NAMALWA (cell line): ENCODE measurements around the gene ICE1.
"Not testable (repeated sequence)": the region's sequence is repeated elsewhere in the genome, so short reads cannot be mapped to it uniquely, and the experiment has no call there.

Experiments
- DNase-seq: peaks from one replicate; pipeline ENCODE4 v3.0.0-alpha.2; 2015; ENCODE audit warnings: low spot score

ICE1 gene, protein sequence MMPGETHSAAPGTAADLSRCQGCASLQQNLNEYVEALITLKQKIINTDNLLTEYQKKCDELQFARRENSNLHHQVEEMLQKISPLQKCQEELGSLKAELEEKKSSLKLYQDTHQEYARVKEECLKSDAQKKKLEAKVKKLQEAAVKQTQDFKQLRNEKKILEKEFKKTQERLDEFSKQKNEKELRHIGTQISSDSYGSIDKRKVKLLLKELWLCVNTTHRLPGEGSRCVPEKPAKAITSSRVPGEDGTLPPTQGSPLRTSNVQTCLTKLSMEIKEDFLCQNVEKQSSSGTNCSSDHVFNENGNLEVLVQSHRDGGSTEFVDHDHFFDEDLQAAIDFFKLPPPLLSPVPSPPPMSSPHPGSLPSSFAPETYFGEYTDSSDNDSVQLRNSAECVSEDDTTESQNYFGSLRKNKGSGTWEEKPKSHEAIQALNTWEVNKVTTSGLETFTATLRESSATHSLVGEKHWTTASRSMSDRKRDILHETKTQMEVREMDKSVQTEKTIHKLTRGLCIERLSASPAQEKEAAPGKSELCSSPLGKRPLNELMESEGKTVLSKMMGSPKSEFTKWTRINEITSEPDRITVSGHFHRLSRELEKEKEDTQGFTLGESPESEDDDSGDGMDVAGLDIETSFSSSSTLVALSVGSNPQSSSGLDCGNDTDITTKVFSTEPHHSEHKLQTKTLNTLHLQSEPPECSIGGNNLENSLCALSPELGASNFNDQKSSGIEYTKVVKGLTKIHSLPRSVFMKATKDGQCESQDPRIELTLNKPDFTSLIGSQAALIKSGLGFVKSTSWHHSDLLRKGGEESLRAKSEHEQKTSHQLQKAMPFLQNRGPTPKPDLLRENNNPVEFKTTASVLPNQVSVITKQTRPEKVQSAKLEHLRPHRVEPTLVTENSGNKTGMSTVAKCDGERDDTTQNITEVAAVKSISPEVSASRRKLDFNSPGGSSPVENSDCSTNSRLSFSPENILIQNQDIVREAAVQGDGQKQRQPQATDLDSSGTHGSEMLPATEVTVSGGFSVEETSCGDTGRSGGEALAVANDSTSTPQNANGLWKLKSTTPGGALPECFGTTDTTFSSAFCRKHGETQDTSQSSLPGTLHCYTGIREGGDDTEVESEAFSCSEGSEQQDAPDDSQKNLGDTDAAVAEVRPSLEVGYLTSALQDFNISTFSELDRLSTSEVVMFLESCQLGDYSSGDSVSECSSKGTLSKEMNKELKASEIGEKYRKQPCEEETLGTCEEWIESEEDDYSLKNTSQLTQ (N-terminal part only)

DNA sequence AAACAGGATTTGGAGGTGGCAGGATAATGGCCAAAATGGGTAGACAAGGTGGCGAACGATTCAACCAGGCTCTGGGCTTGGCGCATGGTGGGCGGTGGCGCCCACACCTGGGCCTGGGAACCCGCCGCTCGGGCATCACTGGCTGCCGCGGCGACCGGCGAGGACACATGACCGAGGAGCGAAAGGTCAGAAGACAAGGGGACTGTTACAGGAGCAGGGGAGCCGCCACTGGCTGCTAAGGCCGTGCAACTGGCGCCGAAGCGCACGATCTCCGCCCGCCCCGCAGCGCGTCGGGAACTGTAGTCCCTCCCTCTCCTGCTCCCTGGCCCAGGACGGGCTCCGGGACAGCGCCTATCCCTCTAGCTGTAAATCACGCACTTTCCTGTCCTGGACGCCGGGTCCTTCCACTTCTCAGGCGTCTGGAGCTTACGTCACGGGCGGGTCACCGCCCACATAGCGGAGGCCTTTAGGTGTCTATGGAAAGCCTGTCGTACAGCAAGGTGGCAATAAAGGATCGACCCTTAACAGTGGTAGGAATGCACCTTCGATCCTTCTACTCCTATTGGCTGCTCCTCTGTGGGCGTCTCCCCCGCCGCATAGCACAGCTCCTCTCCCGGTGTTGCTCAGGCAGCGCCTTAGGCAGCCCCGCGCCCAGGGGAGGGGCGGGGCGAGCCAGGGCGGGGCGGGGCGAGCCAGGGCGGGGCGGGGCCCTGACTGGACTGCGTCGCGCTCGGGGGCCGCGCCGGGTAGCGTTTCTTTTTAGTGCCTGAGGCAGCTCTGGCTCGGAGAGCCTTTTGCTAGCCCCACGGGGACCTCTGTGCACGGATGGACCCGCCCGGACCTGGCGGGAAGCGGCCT is at the start of gene ICE1:
ICE1 (plus strand) TSS at position 717 of the 858 bp plus-strand sequence. CDS start 239 bp downstream, outside the sequence.
- DNase-seq: peak; percentile 99

- no peak for DNase-seq
Measured at GRCh38 chr5:5372930-5373329, 49.5 kb upstream of the ICE1 start.

DNA sequence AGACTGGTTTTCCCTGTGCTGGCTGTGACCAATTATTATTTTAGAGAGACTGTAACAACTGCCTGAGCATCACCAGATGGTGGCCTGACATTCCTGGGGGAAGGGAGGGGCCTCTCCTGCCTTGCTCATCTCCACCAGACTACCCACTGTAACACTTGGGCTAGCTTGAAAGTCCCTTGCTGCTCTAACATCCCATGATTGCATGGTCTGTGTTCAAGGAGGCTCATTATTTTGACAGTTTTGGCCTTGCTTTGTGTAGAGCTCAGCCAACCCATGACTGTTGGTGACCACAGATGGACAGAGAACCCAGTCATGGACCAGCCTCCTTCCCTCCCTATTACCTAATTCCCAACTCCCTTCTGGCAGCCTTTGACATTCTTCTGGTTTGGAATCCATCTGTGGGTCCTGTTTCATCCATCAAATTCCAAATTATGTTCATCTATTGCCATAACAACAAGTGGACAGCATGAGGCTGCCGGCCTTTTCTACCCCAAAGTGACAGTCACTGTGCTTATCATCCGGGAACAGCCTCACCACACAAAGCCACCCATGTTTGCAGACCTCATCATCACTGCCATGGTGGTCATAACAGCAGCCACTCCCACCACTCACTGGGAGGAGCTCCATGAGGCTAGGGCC is 49.0 kb upstream of the ICE1 start:
- no peak for DNase-seq

GRCh38 chr5:5374009-5374715 is 48.3 kb upstream of the ICE1 start:
- no peak for DNase-seq

- DNase-seq: no peak
Measured at GRCh38 chr5:5377780-5378179, 44.7 kb upstream of the ICE1 start.

GRCh38 chr5:5378531-5378930 is 43.9 kb upstream of the ICE1 start:
- DNase-seq: no peak

DNA sequence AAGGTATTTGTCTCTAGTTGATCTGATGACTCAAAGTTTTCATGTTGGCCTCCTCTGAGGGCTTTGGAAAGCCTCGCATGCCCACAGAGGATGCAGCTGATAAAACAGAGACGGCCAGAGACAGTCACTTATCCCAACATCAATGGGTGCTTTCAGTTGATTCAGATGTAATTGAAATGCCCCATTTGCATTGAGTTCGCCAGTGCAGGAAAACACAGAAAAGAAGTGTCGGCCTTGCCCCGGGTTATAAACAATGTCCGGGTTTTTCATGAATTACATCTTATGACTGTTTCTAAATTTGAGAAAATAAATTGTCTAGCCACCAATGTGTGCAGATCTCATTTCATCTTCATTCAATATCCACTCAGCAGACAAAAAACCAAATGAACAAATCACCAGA is 42.2 kb upstream of the ICE1 start:
- DNase-seq: no peak

- DNase-seq: no peak
Measured at GRCh38 chr5:5381310-5381913, 41.1 kb upstream of the ICE1 start.

DNA sequence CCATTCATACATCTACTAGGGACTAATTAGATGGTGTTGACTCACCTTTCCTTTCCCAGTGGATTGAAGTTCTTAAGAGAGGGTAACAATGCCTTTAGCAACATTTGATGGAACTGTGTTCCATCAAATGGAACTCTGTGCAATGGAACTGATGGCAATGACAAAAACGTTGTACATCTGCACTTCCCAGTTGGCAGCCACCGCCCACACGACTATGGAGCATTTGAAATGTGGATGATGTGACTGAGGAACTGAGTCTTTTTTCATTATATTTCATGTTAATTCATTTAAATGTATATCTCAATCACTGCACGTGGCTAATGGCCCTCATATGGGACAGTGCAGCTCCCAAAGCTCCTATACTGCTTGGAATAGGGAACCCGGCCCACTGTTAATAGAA is 39.0 kb upstream of the ICE1 start:
- DNase-seq: no peak

DNA sequence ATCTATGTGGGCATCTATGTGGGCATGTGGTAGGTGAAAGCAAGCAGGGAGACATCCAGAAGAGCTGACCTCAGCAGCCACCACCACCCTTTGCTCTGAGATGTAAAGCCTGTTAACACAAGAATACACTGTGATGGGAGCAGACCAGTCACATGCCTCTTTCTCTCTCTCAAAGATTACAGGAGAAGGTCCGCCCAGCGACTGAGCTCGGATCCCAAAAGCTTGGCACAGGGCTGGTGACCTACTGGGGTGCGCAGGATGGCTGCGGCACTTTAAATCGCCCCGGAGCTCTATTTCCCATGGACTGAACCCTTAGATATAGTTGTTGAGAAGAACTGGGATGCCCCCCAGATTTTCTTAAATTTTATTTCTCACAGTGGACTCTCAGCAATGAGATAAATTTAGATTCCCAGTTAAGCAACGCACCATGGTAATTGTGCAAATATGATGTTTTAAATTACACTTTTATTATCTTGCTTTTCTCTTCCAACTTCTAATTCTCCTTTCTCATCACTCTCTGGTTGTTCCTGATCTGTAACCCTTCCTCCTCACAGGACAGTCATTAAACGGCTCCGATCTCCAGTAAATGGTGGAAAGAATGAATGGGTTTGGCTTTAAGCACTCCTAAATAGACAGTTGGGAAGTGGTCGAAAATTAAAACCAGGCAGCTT is 37.7 kb upstream of the ICE1 start:
- no peak for DNase-seq

DNA sequence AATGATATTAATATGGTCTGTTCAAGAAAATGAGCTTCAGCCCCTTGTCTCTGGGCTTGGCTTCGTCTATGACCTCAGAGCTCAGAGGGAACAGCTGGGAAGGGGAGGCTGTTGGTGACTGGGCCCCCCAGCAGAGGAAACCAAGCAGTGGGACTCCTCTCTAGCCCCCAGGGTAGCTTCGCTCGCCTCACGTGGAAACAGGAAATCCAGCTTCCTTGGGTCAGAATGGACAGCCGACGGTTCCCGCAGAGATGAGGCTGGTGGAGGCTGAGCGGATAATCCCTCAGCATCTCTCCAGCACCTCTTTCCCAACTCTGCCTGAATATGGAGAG is 37.2 kb upstream of the ICE1 start:
- no peak for DNase-seq

DNA sequence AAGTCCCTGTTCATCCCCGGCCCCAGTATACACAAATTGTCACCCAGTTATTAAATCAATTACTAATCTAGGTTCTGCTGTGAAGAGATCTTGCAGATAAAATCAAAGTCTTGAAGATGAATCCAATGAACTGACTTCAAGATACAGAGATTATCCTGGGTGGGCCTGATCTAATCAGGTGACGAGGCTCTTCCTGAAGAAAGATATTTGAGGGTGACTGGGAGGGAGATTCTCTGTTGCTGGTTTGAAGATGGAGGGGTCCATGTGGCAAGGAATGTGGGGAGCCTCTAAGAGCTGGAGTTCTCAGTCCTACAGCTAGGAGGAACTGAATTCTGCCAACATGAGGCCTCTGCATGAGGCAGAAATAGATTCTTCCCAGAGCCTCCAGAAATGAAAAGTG is 36.1 kb upstream of the ICE1 start:
- no peak for DNase-seq

GRCh38 chr5:5387192-5387591 is 35.3 kb upstream of the ICE1 start:
- DNase-seq: no peak

- DNase-seq: no peak
Measured at GRCh38 chr5:5387777-5388176, 34.7 kb upstream of the ICE1 start.

- not testable (repeated sequence) for DNase-seq
Measured at GRCh38 chr5:5390121-5390869, 32.2 kb upstream of the ICE1 start.

- not testable (repeated sequence) for DNase-seq
Measured at GRCh38 chr5:5392504-5392903, 30.0 kb upstream of the ICE1 start.

- peak; percentile 14 for DNase-seq
Measured at GRCh38 chr5:5394384-5394986, 28.0 kb upstream of the ICE1 start.

DNA sequence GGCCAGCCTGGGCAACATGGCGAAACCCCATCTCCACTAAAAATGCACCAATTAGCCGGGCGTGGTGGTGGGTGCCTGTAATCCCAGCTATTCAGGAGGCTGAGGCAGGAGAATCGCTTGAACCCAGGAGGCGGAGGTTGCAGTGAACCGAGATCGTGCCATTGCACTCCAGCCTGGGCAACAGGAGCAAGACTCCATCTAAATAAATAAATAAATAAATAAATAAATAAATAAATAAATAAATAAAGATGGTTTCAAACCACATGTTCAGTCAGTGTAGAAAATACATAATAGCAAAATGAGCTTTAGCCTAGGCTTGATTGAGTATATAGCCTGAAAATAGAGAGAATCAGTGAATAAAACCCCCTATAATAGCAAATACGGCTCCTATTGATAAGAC is 27.4 kb upstream of the ICE1 start:
- DNase-seq: not testable (repeated sequence)
